Activated gamma-delta T cell (primary cell): ENCODE measurements around the gene SUMO3.

Source experiments
- DNase-seq: peaks from one replicate; lab custom pipeline; 2025; lab: John Stamatoyannopoulos, UW

SUMO3 gene

GRCh38 chr21:44829507-44830092 is 11.7 kb upstream of the SUMO3 start:
- DNase-seq = no peak

GRCh38 chr21:44828362-44829056 is 10.6 kb upstream of the SUMO3 start:
- no peak for DNase-seq

GRCh38 chr21:44823179-44823660 is 5.4 kb upstream of the SUMO3 start:
- DNase-seq = no peak

GRCh38 chr21:44822484-44823178 is 4.8 kb upstream of the SUMO3 start:
- DNase-seq = no peak

- no peak for DNase-seq
Observed at GRCh38 chr21:44820851-44821250, 3.0 kb upstream of the SUMO3 start.

- no peak for DNase-seq
Observed at GRCh38 chr21:44819283-44820243, 1.7 kb upstream of the SUMO3 start.

- no peak for DNase-seq
Observed at GRCh38 chr21:44818640-44819011, 764 bp upstream of the SUMO3 start.

- peak; percentile 86 for DNase-seq
Observed at GRCh38 chr21:44817506-44817880, 369 bp downstream of the SUMO3 start.

GRCh38 chr21:44816761-44817505 is 929 bp downstream of the SUMO3 start:
- no peak for DNase-seq

- no peak for DNase-seq
Observed at GRCh38 chr21:44815852-44816628, 1.8 kb downstream of the SUMO3 start.

- DNase-seq = no peak
Observed at GRCh38 chr21:44815225-44815624, 2.6 kb downstream of the SUMO3 start.

GRCh38 chr21:44814498-44815023 is 3.3 kb downstream of the SUMO3 start:
- DNase-seq = no peak

- no peak for DNase-seq
Observed at GRCh38 chr21:44813727-44814126, 4.1 kb downstream of the SUMO3 start.

- DNase-seq = no peak
Observed at GRCh38 chr21:44813149-44813548, 4.7 kb downstream of the SUMO3 start.

- DNase-seq = no peak
Observed at GRCh38 chr21:44812640-44813039, 5.2 kb downstream of the SUMO3 start.

GRCh38 chr21:44810779-44811178 is 7.1 kb downstream of the SUMO3 start:
- DNase-seq = no peak

GRCh38 chr21:44805859-44806258 is 12.0 kb downstream of the SUMO3 start:
- no peak for DNase-seq

- no peak for DNase-seq
Observed at GRCh38 chr21:44805226-44805625, 12.6 kb downstream of the SUMO3 start.

GRCh38 chr21:44804762-44805161 is 13.1 kb downstream of the SUMO3 start:
- no peak for DNase-seq

GRCh38 chr21:44803651-44804050 is 14.2 kb downstream of the SUMO3 start:
- no peak for DNase-seq
